Measurements from ENCODE around the gene C6orf132.

The C6orf132 gene

GRCh38 chr6:42105156-42105648 lies 37.2 kb downstream of the C6orf132 start:
- no peaks in the 10 kb centered on the region for H3K9me3 ChIP-seq (replicated peaks; ENCODE audit: insufficient read depth, low read length)
- no peaks in the 10 kb centered on the region for H3K9me2 ChIP-seq (replicated peaks; ENCODE audit: insufficient read depth, low read length)
- H3K79me2 ChIP-seq (ENCODE audit: low read length): no peaks in the 10 kb centered on the region
- H3K27me3 ChIP-seq (replicated peaks; ENCODE audit: insufficient read depth, low read length): peaks cover 12% of the 10 kb centered on the region
- H3F3A ChIP-seq (ENCODE audit: insufficient read depth, low read length): no peaks in the 10 kb centered on the region
- no peaks in the 10 kb centered on the region for H4K20me1 ChIP-seq (ENCODE audit: insufficient read depth, low read length)
- H3K9ac ChIP-seq (ENCODE audit: low read length): no peak overlapping the region
- H3K27ac ChIP-seq (ENCODE audit: low read length): no peak overlapping the region
- no peak overlapping the region for H2AFZ ChIP-seq (ENCODE audit: low read length)
- H3K36me3 ChIP-seq (replicated peaks; ENCODE audit: insufficient read depth, low read length): no peaks in the 10 kb centered on the region
- TF ChIP-seq EZH2 (optimal IDR thresholded peaks at IDR 0.05; ENCODE audit: low read depth, low read length): no peak
- TF ChIP-seq, protein P1, sequence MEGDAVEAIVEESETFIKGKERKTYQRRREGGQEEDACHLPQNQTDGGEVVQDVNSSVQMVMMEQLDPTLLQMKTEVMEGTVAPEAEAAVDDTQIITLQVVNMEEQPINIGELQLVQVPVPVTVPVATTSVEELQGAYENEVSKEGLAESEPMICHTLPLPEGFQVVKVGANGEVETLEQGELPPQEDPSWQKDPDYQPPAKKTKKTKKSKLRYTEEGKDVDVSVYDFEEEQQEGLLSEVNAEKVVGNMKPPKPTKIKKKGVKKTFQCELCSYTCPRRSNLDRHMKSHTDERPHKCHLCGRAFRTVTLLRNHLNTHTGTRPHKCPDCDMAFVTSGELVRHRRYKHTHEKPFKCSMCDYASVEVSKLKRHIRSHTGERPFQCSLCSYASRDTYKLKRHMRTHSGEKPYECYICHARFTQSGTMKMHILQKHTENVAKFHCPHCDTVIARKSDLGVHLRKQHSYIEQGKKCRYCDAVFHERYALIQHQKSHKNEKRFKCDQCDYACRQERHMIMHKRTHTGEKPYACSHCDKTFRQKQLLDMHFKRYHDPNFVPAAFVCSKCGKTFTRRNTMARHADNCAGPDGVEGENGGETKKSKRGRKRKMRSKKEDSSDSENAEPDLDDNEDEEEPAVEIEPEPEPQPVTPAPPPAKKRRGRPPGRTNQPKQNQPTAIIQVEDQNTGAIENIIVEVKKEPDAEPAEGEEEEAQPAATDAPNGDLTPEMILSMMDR (IDR thresholded peaks at IDR 0.05; ENCODE audit: low read length): no peak
- no peak for TF ChIP-seq EZH2phosphoT487 (IDR thresholded peaks at IDR 0.05; ENCODE audit: low read length)
- H3K4me3 ChIP-seq (ENCODE audit: low read length): no peak overlapping the region
- no peak overlapping the region for H3K4me2 ChIP-seq (ENCODE audit: low read depth, low read length)
- no peak for DNase-seq
- peaks cover 4% of the 10 kb centered on the region; the same call in 1 of the 2 replicates for H3K4me1 ChIP-seq (ENCODE audit: low read length)

- Histone ChIP-seq H3K4me3 (ENCODE audit: low read length) (peak overlapping the region; percentile 63), H3F3A (ENCODE audit: insufficient read depth, low read length) (no peaks in the 10 kb centered on the region), H3K4me1 (ENCODE audit: low read length) (peaks cover 4% of the 10 kb centered on the region; the same call in 1 of the 2 replicates), H4K20me1 (ENCODE audit: insufficient read depth, low read length) (no peaks in the 10 kb centered on the region), H3K9me3 (replicated peaks; ENCODE audit: insufficient read depth, low read length) (no peaks in the 10 kb centered on the region), H3K27ac (ENCODE audit: low read length) (no peak overlapping the region), H3K4me2 (ENCODE audit: low read depth, low read length) (peak overlapping the region; percentile 79; the same call in 1 of the 2 replicates), H3K9ac (ENCODE audit: low read length) (peak overlapping the region; percentile 67; the same call in 1 of the 2 replicates), H3K36me3 (replicated peaks; ENCODE audit: insufficient read depth, low read length) (no peaks in the 10 kb centered on the region), H3K9me2 (replicated peaks; ENCODE audit: insufficient read depth, low read length) (no peaks in the 10 kb centered on the region), H3K27me3 (replicated peaks; ENCODE audit: insufficient read depth, low read length) (peaks cover 8% of the 10 kb centered on the region), H3K79me2 (ENCODE audit: low read length) (no peaks in the 10 kb centered on the region), H2AFZ (ENCODE audit: low read length) (peak overlapping the region; percentile 96)
- TF ChIP-seq, protein P1 (IDR thresholded peaks at IDR 0.05; ENCODE audit: low read length): no peak
- TF ChIP-seq EZH2 (optimal IDR thresholded peaks at IDR 0.05; ENCODE audit: low read depth, low read length) (no peak), EZH2phosphoT487 (IDR thresholded peaks at IDR 0.05; ENCODE audit: low read length) (no peak)
- DNase-seq: no peak
Observed at GRCh38 chr6:42104804-42105125, 37.7 kb downstream of the C6orf132 start.

DNA sequence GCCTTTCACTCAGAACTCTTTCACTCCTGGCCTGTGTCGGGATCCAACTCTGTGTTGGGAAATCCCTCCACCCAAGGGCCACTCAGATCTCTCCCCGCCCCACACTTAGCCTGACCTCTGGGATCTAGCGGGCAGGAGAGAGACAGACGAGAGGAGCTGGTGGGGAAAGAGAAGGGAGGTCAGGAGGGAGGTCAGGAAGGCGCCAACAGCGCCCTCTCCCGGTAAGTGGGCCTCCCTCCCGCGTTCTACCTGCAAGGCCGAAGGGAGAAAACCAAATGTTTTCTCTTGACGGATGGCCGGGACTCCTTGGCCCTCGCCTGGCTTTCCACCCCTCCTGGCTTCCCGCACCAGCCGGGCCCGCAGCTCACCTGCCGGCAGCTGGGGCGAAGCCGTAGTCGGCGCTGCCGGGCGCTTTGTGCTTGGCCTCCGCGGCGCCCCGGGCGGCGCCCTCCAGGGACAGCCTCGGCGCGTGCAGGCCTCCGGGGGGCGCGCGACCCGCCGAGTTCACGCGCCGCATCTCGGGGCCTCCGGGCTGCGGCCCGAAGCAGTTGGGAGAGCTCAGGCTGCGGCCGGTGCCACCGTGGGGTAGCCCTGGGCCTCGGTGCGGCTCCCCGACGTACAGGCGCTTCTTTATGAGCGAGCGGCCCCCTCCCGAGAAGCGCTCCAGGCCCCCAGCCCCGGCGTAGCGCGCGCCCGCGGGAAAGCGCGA lies 38.2 kb downstream of the C6orf132 start:
- peak overlapping the region; percentile 96 for H2AFZ ChIP-seq (ENCODE audit: low read length)
- H3K9me2 ChIP-seq (replicated peaks; ENCODE audit: insufficient read depth, low read length): no peaks in the 10 kb centered on the region
- H3K36me3 ChIP-seq (replicated peaks; ENCODE audit: insufficient read depth, low read length): no peaks in the 10 kb centered on the region
- H3F3A ChIP-seq (ENCODE audit: insufficient read depth, low read length): no peaks in the 10 kb centered on the region
- H3K4me2 ChIP-seq (ENCODE audit: low read depth, low read length): peak overlapping the region; percentile 79
- no peaks in the 10 kb centered on the region for H4K20me1 ChIP-seq (ENCODE audit: insufficient read depth, low read length)
- TF ChIP-seq EZH2 (optimal IDR thresholded peaks at IDR 0.05; ENCODE audit: low read depth, low read length): no peak
- TF ChIP-seq, protein P1 (IDR thresholded peaks at IDR 0.05; ENCODE audit: low read length): peak; percentile 80
- TF ChIP-seq EZH2phosphoT487 (IDR thresholded peaks at IDR 0.05; ENCODE audit: low read length): no peak
- no peaks in the 10 kb centered on the region for H3K79me2 ChIP-seq (ENCODE audit: low read length)
- H3K4me3 ChIP-seq (ENCODE audit: low read length): peak overlapping the region; percentile 63
- peaks cover 4% of the 10 kb centered on the region; the same call in 1 of the 2 replicates for H3K4me1 ChIP-seq (ENCODE audit: low read length)
- H3K27me3 ChIP-seq (replicated peaks; ENCODE audit: insufficient read depth, low read length): peaks cover 8% of the 10 kb centered on the region
- H3K27ac ChIP-seq (ENCODE audit: low read length): no peak overlapping the region
- no peaks in the 10 kb centered on the region for H3K9me3 ChIP-seq (replicated peaks; ENCODE audit: insufficient read depth, low read length)
- peak; percentile 56 for DNase-seq
- H3K9ac ChIP-seq (ENCODE audit: low read length): peak overlapping the region; percentile 67

Data from MM.1S (cell line).